NOMO-1 (cell line): Measurements from ENCODE around the gene TRIO.

ENCODE experiments used
- DNase-seq, 2 experiments: peaks; one replicate each; lab custom pipeline; 2025; ENCODE audit not compliant: unreplicated experiment in 2 of 2; lab: John Stamatoyannopoulos, UW

The TRIO gene

DNA sequence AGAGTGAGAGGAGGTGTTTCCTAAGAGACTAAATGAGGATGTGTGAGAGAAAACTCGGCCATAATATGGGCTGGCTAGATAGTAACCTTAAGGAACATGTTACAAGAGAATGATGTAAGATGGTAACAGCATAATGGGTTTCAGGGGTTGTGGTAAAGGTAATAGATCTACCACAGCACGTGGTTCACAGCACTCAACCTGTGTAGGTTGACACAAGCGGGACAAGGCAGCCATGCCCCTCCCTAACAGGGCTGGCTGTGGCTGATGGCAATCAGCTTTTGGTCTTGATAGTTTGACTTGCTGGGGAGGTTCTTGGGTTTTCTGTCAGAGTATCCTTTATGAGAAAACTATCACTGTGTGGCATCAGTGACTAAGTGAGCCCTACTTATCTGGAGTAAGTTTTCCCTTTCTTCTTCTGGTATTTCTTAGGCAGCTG is 138.6 kb downstream of the TRIO start:
- DNase-seq = no peak

DNA sequence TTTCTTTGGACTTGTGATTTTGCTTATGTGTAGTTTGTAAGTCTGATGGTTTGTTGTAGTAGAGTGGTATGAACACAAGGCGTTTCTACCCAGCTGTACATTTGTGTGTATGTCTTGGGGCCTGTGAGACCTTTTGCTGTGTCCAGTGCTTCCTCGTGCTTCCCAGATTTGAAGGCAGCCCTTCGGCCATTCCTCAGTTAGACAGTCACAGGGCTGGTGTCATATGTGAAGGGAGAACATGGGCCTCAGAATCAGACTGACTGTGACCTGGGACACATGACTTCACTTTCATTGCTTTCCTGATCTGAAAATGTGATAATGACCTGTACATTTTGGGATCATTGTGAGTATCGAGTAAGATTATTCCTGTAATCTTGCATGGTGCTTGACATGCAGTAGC is 140.0 kb downstream of the TRIO start:
- no peak for DNase-seq

DNA sequence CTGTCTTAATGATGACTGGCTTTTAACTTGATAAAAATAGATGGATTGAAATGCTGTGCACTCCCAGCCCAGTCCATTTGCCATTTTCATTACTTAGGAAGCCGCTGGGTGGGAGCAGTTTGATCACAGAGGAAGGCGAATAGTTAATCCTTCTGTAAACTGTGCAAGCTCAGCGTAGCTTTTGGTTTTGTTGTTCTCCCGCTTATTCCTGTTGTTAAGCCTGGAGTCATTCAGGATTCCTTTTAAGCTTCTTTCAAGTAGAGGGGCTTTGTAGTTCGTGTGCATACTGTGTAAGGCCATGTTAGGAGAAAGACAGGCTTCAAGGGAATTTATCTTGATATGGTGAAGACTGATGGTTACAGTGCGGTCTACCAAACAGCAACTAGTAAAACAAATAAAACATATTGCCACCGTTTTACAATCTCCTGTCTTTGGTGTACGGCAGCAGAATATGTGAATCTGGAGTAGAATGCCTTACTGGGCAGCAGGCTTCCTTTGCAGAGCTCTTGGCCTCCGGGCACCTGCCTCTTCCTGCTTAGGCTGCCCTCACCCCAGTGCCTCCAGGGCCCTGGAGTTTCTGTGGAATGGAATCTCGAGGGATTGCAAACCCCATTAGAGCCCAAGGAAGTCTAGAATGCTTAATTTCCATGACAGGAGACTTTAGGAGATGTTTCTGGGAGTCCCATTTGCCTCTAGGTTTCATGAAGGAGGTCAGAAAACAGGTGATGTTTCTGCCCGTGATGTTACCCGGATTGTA is 141.4 kb downstream of the TRIO start:
- DNase-seq = no peak

DNA sequence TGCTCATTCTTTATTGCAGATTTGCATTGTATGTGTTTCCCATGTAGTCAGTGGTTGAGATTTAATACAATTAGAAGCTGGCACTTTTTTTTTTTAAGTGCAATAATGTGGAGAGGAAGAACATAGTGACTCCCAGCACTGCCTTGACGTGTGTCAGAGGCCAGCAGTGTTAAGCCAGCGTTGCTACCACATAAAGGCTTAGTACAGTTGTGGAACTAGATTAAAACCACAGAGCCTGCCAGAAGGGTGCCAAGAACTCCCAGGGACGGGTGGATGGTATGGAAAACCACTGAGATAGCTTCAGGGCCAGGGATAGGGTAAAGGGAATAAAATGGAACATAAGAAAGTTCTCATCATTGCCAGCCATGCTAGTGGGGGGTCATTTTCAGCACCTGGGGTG is 142.9 kb downstream of the TRIO start:
- no peak for DNase-seq

DNA sequence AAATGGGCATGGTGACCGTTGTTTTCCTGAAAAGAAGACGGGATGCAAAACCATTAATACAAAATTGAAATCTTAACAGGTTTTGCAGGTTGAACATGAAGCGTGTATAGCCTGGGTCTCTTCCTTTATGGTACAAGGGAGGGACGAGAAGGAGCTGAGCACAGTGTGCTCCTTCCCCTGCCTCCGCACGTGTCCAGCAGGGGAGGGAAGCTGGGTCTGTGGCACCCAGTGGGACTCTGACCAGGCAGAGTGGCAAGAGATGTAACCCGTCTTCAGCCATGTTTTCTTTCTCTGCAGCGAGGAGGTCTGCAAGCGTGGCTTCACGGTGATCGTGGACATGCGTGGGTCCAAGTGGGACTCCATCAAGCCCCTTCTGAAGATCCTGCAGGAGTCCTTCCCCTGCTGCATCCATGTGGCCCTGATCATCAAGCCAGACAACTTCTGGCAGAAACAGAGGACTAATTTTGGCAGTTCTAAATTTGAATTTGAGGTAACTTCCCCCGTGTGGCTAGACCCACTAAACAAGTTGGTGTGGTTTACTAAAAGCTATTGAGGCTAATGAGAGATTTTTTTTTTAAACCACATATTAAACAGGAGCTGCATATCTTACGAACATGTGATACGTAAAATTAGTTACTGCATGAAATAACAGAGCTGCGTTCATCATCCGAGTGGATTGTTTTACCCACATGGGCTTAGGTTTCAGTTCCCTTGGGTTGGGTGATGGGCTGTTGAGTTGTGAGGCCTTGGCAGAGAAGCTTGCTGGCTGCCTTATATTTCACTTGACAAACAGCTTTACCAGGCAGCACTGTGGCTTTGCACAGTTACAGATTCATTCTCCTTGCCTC is 143.7 kb downstream of the TRIO start:
- DNase-seq = peak; percentile 74 to 82

DNA sequence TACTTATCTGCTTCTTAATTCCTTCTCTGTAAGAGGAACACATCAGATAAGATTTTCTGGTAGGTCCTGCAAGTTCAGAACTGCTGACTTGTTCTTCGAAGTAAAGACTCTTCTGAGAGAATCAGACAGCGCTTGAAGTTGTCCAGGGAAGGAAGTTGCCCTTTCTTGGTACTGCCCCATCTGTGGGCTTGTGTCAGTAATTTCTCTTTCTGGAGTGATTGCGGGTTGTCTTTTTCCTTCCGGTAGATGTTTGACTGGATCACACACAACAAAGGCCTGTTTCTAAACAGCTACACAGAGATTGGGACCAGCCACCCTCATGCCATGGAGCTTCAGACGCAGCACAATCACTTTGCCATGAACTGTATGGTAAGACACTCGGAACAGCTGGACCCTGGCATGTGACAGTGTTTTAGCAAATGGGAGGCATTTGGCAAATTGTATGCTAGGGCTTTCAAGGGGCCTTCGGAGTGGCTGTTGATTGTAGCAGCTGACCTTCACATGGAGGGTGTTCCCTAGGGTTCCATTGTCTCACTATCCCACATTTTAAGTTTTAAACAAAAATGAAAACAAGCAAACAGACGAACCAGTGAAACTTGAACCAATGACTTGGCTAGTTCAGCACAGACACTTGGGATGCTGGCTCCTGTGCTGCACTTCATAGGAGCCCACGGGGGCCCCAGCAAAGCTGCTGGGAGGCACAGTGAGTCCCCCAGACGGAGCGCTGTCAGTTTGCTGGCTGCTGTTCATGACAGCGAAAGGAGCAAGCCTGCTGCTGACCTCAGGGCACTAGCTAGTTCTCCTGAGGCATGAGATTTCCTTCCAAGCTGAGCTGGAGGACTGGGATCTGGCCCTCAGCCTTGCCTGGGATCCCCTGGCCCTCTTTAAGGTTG is 149.9 kb downstream of the TRIO start:
- DNase-seq = no peak

DNA sequence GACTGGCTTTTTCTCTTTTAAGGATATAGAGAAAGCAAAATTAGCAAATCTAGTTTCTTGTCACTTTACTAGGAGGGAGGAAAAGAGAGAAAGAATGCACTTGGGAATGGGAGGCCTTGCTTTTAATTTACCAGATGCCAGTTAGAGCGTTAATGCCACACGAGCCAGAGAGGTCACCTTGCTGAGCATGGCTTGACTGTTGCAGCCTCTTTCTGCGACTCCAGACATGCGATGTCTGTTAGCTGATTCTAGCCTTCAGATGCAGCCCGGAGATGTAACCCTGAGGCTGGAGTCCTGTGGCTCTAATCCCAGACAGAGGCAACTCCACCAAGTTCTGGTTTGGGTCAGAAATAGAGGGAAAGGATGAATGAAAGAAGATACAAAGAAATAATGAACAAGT is 152.5 kb downstream of the TRIO start:
- DNase-seq = no peak

DNA sequence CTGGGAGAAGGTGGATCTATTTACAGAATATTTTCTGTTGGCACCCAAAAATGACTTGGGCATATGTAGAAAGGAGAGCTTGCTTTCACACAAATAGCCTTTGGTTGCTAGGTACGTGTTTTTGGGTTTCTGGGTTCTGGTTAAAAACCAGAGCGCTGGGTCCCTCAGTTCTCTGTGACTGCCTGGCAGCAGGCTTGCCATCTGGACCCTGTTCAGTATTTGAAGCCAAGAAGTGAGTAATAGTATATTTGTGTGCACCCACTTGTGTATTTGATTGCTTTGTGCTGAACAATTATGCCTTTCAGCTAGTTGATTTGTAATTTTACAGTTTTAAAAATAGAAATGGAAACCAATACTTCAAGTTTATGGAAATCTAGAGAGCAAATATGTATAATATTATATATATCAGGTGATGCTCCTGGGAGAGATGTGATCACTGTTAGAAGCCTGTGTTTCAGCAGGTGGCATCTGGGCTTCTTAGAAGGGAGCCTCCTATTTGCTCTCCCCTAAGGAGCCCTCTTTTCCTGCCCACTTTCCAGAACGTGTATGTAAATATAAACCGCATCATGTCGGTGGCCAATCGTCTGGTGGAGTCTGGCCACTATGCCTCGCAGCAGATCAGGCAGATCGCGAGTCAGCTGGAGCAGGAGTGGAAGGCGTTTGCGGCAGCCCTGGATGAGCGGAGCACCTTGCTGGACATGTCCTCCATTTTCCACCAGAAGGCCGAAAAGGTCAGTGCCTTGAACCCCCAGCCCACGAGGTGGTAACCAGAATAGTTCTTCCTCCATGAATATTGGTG is 153.6 kb downstream of the TRIO start:
- no peak for DNase-seq

DNA sequence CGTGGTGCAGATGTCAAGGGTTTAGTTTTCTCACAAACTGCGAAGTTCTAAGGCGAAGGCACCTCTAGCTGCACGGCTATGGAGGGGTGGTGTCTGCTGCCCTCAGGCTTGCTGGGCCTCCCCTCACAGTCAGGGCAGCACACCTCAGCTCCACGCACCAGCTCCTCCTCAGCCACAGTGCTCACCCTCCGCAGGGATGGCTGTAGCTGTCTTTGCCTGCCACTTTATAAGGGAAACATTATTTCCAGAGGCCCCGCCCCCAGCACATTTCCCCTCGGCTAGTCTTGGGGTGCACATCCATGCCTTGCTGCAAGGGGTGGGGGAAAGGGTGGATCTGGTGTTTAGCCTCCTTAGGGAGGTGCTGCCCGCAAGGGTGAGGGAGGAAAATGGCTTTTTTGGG is 154.6 kb downstream of the TRIO start:
- no peak for DNase-seq

DNA sequence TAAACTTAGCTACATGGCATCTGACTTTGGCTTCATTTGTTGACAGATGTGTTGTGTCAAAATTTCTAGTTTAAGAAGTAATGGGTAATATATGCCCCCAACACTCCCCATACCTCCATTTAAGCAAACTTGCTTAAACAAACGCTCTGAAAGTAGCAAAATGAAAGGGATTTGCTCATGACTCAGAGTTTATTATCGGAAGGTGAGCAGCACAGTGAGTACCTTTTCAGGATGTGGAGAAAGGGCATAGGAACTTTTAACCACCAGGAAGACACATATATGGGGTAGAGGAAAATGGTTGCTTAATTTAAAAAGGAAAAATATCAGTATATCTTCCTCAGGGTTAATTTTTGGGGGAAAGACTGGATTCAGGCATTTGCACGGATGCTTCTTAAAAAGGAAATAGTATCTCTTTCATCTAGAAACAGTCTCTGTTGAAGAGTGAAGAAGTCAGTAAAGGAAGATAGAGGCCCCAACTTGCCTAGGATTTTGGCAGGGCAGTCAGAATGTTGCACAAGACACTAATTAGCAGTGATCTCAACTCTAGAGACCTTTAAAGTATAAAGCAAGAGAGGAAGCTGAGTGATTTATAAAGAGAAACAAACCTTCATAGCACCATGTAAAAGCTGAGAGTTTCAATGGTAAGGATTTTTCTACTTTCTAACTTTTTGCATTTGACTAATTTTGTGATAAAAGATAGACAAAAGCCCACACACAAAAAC is 155.1 kb downstream of the TRIO start:
- DNase-seq = peak; percentile 93 to 99

DNA sequence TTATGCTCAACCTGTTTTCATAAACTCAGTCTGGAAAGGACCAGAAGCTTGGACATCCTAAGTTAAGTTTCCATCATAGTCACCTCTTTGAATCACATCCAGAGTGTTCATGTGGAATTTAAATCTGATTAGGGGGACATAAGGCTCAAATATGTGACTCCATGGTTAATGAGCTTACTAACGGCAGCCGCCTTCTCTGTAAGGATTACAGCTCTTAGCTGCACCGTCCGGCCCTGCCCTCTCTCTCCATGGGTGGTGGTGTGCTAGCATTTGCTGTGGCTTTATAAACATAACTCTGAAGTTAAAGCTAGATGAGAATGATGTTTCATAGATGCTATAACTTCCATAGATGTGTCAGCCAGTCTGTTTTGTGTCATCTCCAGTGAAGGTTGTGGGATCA is 156.5 kb downstream of the TRIO start:
- no peak for DNase-seq

DNA sequence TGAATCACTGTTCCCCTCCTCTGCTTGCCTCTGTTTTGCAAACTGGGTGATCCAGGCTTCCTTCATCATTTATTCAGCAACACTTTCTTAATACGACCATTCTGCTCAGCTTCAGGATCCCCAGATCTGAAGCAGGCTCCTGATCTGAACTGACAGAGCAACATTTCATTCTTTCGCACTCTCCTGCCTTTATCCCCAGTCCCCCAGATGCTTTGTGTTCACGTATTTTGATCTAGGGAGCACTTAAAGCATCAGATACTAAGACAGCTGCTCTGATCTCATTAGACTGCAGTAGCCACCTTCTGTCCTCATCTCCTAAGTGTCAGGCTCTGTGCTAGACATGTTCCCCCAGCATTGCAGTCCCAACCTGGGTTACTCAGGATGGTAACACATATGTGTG is 158.0 kb downstream of the TRIO start:
- DNase-seq = no peak

DNA sequence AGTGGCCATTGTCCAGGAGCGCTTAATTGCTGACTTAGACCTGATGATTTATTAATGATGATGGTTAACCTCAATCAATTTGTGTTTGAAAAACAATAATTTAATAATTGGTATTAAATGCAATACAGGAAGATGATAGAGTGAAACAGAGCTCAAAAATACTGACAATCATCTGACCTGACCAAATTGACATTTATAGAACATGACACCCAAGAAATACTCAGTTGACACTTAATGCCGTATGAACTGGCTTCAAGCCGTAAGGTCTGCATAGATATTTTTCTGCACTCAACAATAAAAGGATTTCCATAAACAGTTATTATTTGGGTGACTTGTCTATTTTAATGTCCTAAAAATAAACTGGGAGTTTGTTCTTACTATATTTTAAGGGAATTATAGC is 159.2 kb downstream of the TRIO start:
- no peak for DNase-seq

DNA sequence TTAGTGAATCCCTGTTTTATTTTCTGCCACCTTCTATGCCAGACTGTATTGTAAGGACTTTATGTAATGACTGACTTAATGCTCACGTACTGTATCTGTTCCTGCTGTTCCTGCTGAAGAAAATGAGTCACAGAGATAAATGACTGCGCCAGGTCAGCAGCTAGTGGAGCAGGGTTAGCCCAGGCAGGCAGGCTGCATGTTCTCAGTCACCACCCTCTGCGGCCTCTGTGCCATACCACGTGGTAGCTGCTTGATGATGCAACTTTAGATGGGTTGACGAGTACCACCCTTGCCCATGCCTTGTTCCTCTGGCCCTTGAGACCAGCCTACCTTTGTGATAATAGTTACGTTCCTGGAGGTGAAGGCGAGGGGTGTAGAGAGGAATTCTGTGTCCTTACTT is 161.9 kb downstream of the TRIO start:
- DNase-seq = peak; percentile 20 to 59

DNA sequence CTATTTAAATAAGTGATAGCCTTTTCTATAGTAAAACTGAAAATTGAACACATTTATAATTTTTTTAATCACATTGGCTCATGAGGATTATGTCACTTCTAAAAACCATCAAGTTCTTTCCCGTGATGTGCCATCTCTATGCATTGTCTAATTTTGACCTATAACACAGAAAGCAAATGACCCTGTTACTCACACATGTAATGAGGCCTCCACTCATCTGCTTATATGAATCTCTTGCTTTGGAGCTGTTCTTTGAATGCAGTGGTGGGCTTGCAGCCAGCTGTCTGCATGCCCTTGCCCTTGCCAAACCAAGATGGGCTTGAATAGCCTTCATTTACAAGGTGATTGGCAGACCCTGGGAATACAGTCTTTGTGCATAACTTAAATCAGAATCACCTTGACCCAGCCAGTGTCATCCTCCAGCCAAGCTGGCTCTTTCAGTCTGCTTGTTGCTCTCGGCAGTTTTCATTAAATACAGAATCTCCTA is 163.2 kb downstream of the TRIO start:
- no peak for DNase-seq

DNA sequence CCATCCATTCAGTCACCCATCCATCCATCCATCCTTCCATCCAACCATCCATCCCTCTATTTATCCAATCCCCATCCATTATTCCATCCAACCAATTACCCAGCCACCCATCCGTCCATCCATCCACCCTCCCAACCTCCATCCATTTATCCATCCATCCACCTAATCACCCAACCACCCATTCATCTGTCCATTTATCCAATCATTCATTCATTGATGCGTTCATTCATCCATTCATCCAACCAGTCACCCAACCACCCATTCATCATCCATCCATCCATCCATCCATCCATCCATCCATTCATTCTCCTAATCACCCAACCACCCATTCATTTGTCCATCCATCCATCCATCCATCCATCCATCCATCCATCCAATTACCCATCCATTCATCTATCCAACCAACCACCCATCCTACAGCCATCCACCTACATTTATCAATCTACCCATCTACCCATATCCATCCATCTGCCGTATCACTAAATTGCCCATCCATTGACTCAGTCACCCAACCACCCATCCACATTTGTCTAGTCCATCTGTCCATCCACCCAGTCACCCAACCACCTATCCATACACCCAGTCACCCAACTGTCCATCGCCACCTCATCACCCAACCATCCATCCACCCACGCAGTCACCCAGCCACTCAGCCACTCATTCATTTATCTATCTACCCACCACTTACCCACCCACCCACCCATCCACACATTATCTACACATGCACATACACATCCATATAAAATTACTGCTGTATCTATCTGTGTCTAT is 165.4 kb downstream of the TRIO start:
- no peak for DNase-seq

DNA sequence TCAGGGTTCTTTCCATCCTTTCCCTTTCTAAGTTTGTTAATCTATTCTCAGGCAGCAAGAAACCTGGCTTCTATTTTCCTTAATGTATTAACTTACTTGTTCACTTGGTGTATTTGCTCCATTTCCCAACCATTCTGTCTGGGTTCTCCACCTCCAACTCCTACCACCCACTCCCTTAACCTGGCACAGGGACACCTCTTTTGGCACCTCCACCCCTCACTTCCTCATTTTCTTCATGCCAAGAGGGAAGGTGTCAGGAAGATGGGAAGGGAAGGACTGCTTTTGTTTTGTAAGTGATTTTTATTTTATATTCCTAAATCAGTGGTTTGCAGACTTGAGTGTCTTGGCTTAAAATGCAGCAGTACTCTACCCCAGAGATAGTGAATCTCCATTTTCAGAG is 166.1 kb downstream of the TRIO start:
- no peak for DNase-seq

DNA sequence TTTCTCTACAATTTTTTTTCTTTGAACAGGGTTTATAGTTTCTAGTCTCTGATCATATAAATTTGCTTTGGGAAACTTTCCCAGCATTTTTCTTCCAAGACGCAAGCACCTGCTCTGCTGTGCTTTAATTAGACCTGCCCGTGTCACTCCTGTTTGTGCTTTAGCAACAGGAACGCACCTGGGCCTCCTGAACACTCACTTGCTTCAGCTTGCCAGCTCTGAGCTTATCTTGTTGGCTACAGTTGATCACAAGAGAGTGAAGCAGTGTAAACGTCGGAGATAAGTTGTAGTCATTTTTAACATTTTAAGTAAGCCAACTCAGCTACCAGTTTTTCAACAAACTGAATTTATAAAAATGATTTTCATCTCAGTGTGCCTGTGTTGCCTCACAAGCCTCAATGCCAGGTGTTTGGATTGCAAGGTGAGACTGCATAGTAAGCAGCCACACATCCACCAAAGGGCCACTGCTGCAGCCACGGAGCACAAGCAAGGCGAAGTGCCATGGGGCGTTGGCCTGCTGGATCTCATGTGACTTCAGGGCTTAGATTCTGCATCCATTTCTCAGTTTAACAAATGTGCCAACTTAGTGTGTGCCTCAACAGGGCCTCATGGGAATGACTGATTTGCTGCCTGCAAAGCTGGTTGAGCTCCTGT is 166.9 kb downstream of the TRIO start:
- DNase-seq = no peak
